Tongue (tissue), 2 donors: ENCODE measurements around the gene EFCAB5. TPM values are rescaled to one million over a fixed set of nuclear protein-coding genes. Genes with fewer than 3 reads are reported as not detected.
"Not testable (repeated sequence)": the region's sequence is repeated elsewhere in the genome, so short reads cannot be mapped to it uniquely, and the experiment has no call there.

Experiments used
- DNase-seq: peaks from one replicate; pipeline ENCODE4 v3.0.0-alpha.2; 2015
- total RNA-seq: library from RNA; depleted of rRNA; stranded (reverse); fragments of >200 nt; gene quantifications from one replicate; pipeline ENCODE4 v1.2.3, GENCODE V29; 2014

The EFCAB5 gene
- total RNA-seq, 1 donor from 2014 or later, result 0.41 TPM

- peak; percentile 45 for DNase-seq
Measured at GRCh38 chr17:30095507-30096244, 154.2 kb downstream of the EFCAB5 start.

GRCh38 chr17:30101686-30102390 lies 160.4 kb downstream of the EFCAB5 start:
- no peak for DNase-seq

GRCh38 chr17:30103921-30104320 lies 162.5 kb downstream of the EFCAB5 start:
- no peak for DNase-seq

GRCh38 chr17:30104575-30105339 lies 163.3 kb downstream of the EFCAB5 start:
- peak; percentile 91 for DNase-seq

- no peak for DNase-seq
Measured at GRCh38 chr17:30112794-30113193, 171.4 kb downstream of the EFCAB5 start.

- no peak for DNase-seq
Measured at GRCh38 chr17:30113213-30113612, 171.8 kb downstream of the EFCAB5 start.

- DNase-seq, result no peak
Measured at GRCh38 chr17:30116345-30116660, 174.9 kb downstream of the EFCAB5 start.

- DNase-seq, result peak; percentile 98
Measured at GRCh38 chr17:30116661-30117551, 175.5 kb downstream of the EFCAB5 start, which contains the start of gene NSRP1. NSRP1 (plus strand) TSS chr17:30116816; CDS start chr17:30116844, 28 bp downstream.

- peak; percentile 42 for DNase-seq
Measured at GRCh38 chr17:30117675-30118081, 176.2 kb downstream of the EFCAB5 start.

GRCh38 chr17:30118635-30119034 lies 177.2 kb downstream of the EFCAB5 start:
- DNase-seq, result not testable (repeated sequence)

GRCh38 chr17:30124273-30124796 lies 182.9 kb downstream of the EFCAB5 start:
- DNase-seq, result no peak

GRCh38 chr17:30130121-30130520 lies 188.7 kb downstream of the EFCAB5 start:
- no peak for DNase-seq

GRCh38 chr17:30132615-30133014 lies 191.2 kb downstream of the EFCAB5 start:
- no peak for DNase-seq

- DNase-seq, result no peak
Measured at GRCh38 chr17:30133197-30133596, 191.8 kb downstream of the EFCAB5 start.

- no peak for DNase-seq
Measured at GRCh38 chr17:30134551-30134950, 193.1 kb downstream of the EFCAB5 start.

- DNase-seq, result no peak
Measured at GRCh38 chr17:30137158-30137557, 195.7 kb downstream of the EFCAB5 start.

- DNase-seq, result not testable (repeated sequence)
Measured at GRCh38 chr17:30147860-30148259, 206.4 kb downstream of the EFCAB5 start.

GRCh38 chr17:30148376-30148775 lies 206.9 kb downstream of the EFCAB5 start:
- DNase-seq, result no peak

- DNase-seq, result no peak
Measured at GRCh38 chr17:30151471-30151870, 210.0 kb downstream of the EFCAB5 start.

GRCh38 chr17:30153463-30153862 lies 212.0 kb downstream of the EFCAB5 start:
- DNase-seq, result no peak

- DNase-seq, result no peak
Measured at GRCh38 chr17:30155389-30155788, 214.0 kb downstream of the EFCAB5 start.
